ENCODE measurements around the gene SPEG. TPM values are rescaled to one million over a fixed set of nuclear protein-coding genes. Genes with fewer than 3 reads are reported as not detected.

The SPEG gene
- total and polyA plus RNA-seq, 9 donors = 66.5 to 177 (median 146) TPM

- H3K27ac ChIP-seq (ENCODE audit: low read length) = peak overlapping the region; percentile 87
- H3K4me3 ChIP-seq (ENCODE audit: low read length) = peak overlapping the region; percentile 54
- no peaks in the 10 kb centered on the region for H3K9me3 ChIP-seq (replicated peaks; ENCODE audit: control insufficient read depth, low read depth, low read length)
- peaks cover 63% of the 10 kb centered on the region for H3K4me1 ChIP-seq (ENCODE audit: control insufficient read depth, insufficient read depth, low read length)
- 53% methylated on average over 10 of the region's 16 CpGs for WGBS (ENCODE audit: insufficient coverage)
- H3K27me3 ChIP-seq (ENCODE audit: control insufficient read depth, insufficient read depth, low read length) = peaks cover 31% of the 10 kb centered on the region
- no peak for DNase-seq
- H3K36me3 ChIP-seq (ENCODE audit: control insufficient read depth, insufficient read depth, low read length) = peaks cover 2% of the 10 kb centered on the region
Measured at GRCh38 chr2:219433666-219434467, 776 bp upstream of the SPEG start.

- Histone ChIP-seq H3K36me3 (ENCODE audit: control insufficient read depth, insufficient read depth, low read length) (peaks cover 2% of the 10 kb centered on the region), H3K27ac (ENCODE audit: low read length) (peak overlapping the region; percentile 87), H3K27me3 (ENCODE audit: control insufficient read depth, insufficient read depth, low read length) (peaks cover 31% of the 10 kb centered on the region), H3K4me1 (ENCODE audit: control insufficient read depth, insufficient read depth, low read length) (peaks cover 68% of the 10 kb centered on the region), H3K4me3 (ENCODE audit: low read length) (peak overlapping the region; percentile 54), H3K9me3 (replicated peaks; ENCODE audit: control insufficient read depth, low read depth, low read length) (no peaks in the 10 kb centered on the region)
- WGBS (ENCODE audit: insufficient coverage) = 3% methylated on average over 5 of the region's 9 CpGs
- peak; percentile 62 for DNase-seq
Measured at GRCh38 chr2:219434468-219434717, 250 bp upstream of the SPEG start.

GRCh38 chr2:219435701-219436100 is 1.1 kb downstream of the SPEG start:
- DNase-seq = no peak
- H3K36me3 ChIP-seq (ENCODE audit: control insufficient read depth, insufficient read depth, low read length) = peaks cover 2% of the 10 kb centered on the region
- peaks cover 31% of the 10 kb centered on the region for H3K27me3 ChIP-seq (ENCODE audit: control insufficient read depth, insufficient read depth, low read length)
- H3K9me3 ChIP-seq (replicated peaks; ENCODE audit: control insufficient read depth, low read depth, low read length) = no peaks in the 10 kb centered on the region
- WGBS (ENCODE audit: insufficient coverage) = 79% methylated on average over 6 of the region's 6 CpGs
- peak overlapping the region; percentile 45 for H3K27ac ChIP-seq (ENCODE audit: low read length)
- H3K4me1 ChIP-seq (ENCODE audit: control insufficient read depth, insufficient read depth, low read length) = peaks cover 72% of the 10 kb centered on the region
- peak overlapping the region; percentile 54 for H3K4me3 ChIP-seq (ENCODE audit: low read length)

- peaks cover 73% of the 10 kb centered on the region for H3K4me1 ChIP-seq (ENCODE audit: control insufficient read depth, insufficient read depth, low read length)
- peaks cover 36% of the 10 kb centered on the region for H3K27me3 ChIP-seq (ENCODE audit: control insufficient read depth, insufficient read depth, low read length)
- no peak for DNase-seq
- 87% methylated on average over 3 of the region's 5 CpGs for WGBS (ENCODE audit: insufficient coverage)
- peak overlapping the region; percentile 54 for H3K4me3 ChIP-seq (ENCODE audit: low read length)
- peak overlapping the region; percentile 0 for H3K27ac ChIP-seq (ENCODE audit: low read length)
- H3K36me3 ChIP-seq (ENCODE audit: control insufficient read depth, insufficient read depth, low read length) = peaks cover 2% of the 10 kb centered on the region
- no peaks in the 10 kb centered on the region for H3K9me3 ChIP-seq (replicated peaks; ENCODE audit: control insufficient read depth, low read depth, low read length)
Measured at GRCh38 chr2:219436491-219436890, 1.8 kb downstream of the SPEG start.

GRCh38 chr2:219437141-219437540 is 2.5 kb downstream of the SPEG start:
- DNase-seq = no peak
- Histone ChIP-seq H3K4me3 (ENCODE audit: low read length) (no peak overlapping the region), H3K4me1 (ENCODE audit: control insufficient read depth, insufficient read depth, low read length) (peaks cover 75% of the 10 kb centered on the region), H3K36me3 (ENCODE audit: control insufficient read depth, insufficient read depth, low read length) (peaks cover 2% of the 10 kb centered on the region), H3K27me3 (ENCODE audit: control insufficient read depth, insufficient read depth, low read length) (peaks cover 37% of the 10 kb centered on the region), H3K9me3 (replicated peaks; ENCODE audit: control insufficient read depth, low read depth, low read length) (no peaks in the 10 kb centered on the region), H3K27ac (ENCODE audit: low read length) (peak overlapping the region; percentile 0)
- WGBS (ENCODE audit: insufficient coverage) = 64% methylated on average over 3 of the region's 3 CpGs

- peaks cover 2% of the 10 kb centered on the region for H3K36me3 ChIP-seq (ENCODE audit: control insufficient read depth, insufficient read depth, low read length)
- peaks cover 37% of the 10 kb centered on the region for H3K27me3 ChIP-seq (ENCODE audit: control insufficient read depth, insufficient read depth, low read length)
- no peak overlapping the region for H3K27ac ChIP-seq (ENCODE audit: low read length)
- H3K9me3 ChIP-seq (replicated peaks; ENCODE audit: control insufficient read depth, low read depth, low read length) = no peaks in the 10 kb centered on the region
- peaks cover 77% of the 10 kb centered on the region for H3K4me1 ChIP-seq (ENCODE audit: control insufficient read depth, insufficient read depth, low read length)
- peak; percentile 62 for DNase-seq
- WGBS (ENCODE audit: insufficient coverage) = 41% methylated on average over 5 of the region's 6 CpGs
- no peak overlapping the region for H3K4me3 ChIP-seq (ENCODE audit: low read length)
Measured at GRCh38 chr2:219437690-219438206, 3.1 kb downstream of the SPEG start.

GRCh38 chr2:219438453-219438852 is 3.8 kb downstream of the SPEG start:
- Histone ChIP-seq H3K4me3 (ENCODE audit: low read length) (no peak overlapping the region), H3K9me3 (replicated peaks; ENCODE audit: control insufficient read depth, low read depth, low read length) (no peaks in the 10 kb centered on the region), H3K27ac (ENCODE audit: low read length) (peak overlapping the region; percentile 88), H3K27me3 (ENCODE audit: control insufficient read depth, insufficient read depth, low read length) (peaks cover 42% of the 10 kb centered on the region), H3K4me1 (ENCODE audit: control insufficient read depth, insufficient read depth, low read length) (peaks cover 84% of the 10 kb centered on the region), H3K36me3 (ENCODE audit: control insufficient read depth, insufficient read depth, low read length) (peaks cover 6% of the 10 kb centered on the region)
- DNase-seq = no peak
- 50% methylated on average over 1 of the region's 4 CpGs for WGBS (ENCODE audit: insufficient coverage)

GRCh38 chr2:219439506-219439905 is 4.9 kb downstream of the SPEG start:
- H3K9me3 ChIP-seq (replicated peaks; ENCODE audit: control insufficient read depth, low read depth, low read length) = no peaks in the 10 kb centered on the region
- peaks cover 12% of the 10 kb centered on the region for H3K36me3 ChIP-seq (ENCODE audit: control insufficient read depth, insufficient read depth, low read length)
- no peak overlapping the region for H3K4me3 ChIP-seq (ENCODE audit: low read length)
- 28% methylated on average over 2 of the region's 6 CpGs for WGBS (ENCODE audit: insufficient coverage)
- peak; percentile 80 for DNase-seq
- peaks cover 37% of the 10 kb centered on the region for H3K27me3 ChIP-seq (ENCODE audit: control insufficient read depth, insufficient read depth, low read length)
- H3K27ac ChIP-seq (ENCODE audit: low read length) = peak overlapping the region; percentile 88
- peaks cover 85% of the 10 kb centered on the region for H3K4me1 ChIP-seq (ENCODE audit: control insufficient read depth, insufficient read depth, low read length)

GRCh38 chr2:219440388-219441256 is 6.0 kb downstream of the SPEG start:
- 87% methylated on average over 3 of the region's 6 CpGs for WGBS (ENCODE audit: insufficient coverage)
- peak overlapping the region; percentile 88 for H3K27ac ChIP-seq (ENCODE audit: low read length)
- peaks cover 86% of the 10 kb centered on the region for H3K4me1 ChIP-seq (ENCODE audit: control insufficient read depth, insufficient read depth, low read length)
- H3K27me3 ChIP-seq (ENCODE audit: control insufficient read depth, insufficient read depth, low read length) = peaks cover 29% of the 10 kb centered on the region
- H3K9me3 ChIP-seq (replicated peaks; ENCODE audit: control insufficient read depth, low read depth, low read length) = no peaks in the 10 kb centered on the region
- no peak overlapping the region for H3K4me3 ChIP-seq (ENCODE audit: low read length)
- H3K36me3 ChIP-seq (ENCODE audit: control insufficient read depth, insufficient read depth, low read length) = peaks cover 12% of the 10 kb centered on the region
- DNase-seq = no peak

All from muscle of leg (tissue), 11 donors.